ENCODE measurements around the gene ULK3.
"Not testable (repeated sequence)": the region's sequence is repeated elsewhere in the genome, so short reads cannot be mapped to it uniquely, and the experiment has no call there.

Gene ULK3

GRCh38 chr15:74842581-74843444 lies at the start of gene ULK3:
ULK3 (minus strand) TSS chr15:74843156; CDS start chr15:74843105, 51 bp downstream.
- peak; percentile 97 for DNase-seq

- DNase-seq, result no peak
Measured at GRCh38 chr15:74892313-74892712, 49.4 kb upstream of the ULK3 start.

- DNase-seq, result no peak
Measured at GRCh38 chr15:74891469-74891868, 48.5 kb upstream of the ULK3 start.

GRCh38 chr15:74890665-74890960 lies 47.7 kb upstream of the ULK3 start:
- no peak for DNase-seq

GRCh38 chr15:74889883-74890664 lies 47.1 kb upstream of the ULK3 start, which contains the start of gene MPI:
MPI (plus strand) TSS chr15:74890042; CDS start chr15:74890074, 32 bp downstream.
- DNase-seq, result peak; percentile 95

GRCh38 chr15:74889390-74889882 lies 46.5 kb upstream of the ULK3 start:
- DNase-seq, result no peak

- no peak for DNase-seq
Measured at GRCh38 chr15:74888716-74889115, 45.8 kb upstream of the ULK3 start.

- not testable (repeated sequence) for DNase-seq
Measured at GRCh38 chr15:74887537-74888193, 44.7 kb upstream of the ULK3 start.

GRCh38 chr15:74885461-74885860 lies 42.5 kb upstream of the ULK3 start:
- no peak for DNase-seq

- no peak for DNase-seq
Measured at GRCh38 chr15:74884428-74885223, 41.7 kb upstream of the ULK3 start.

GRCh38 chr15:74882528-74882927 lies 39.6 kb upstream of the ULK3 start:
- DNase-seq, result no peak

- no peak for DNase-seq
Measured at GRCh38 chr15:74878273-74878672, 35.3 kb upstream of the ULK3 start.

- peak; percentile 69 for DNase-seq
Measured at GRCh38 chr15:74873756-74874424, 30.9 kb upstream of the ULK3 start.

GRCh38 chr15:74873036-74873755 lies 30.2 kb upstream of the ULK3 start, which contains the start of gene SCAMP2:
SCAMP2 (minus strand) TSS chr15:74873365; CDS start chr15:74873255, 110 bp downstream.
- DNase-seq, result peak; percentile 96

GRCh38 chr15:74872702-74873035 lies 29.7 kb upstream of the ULK3 start:
- no peak for DNase-seq

- no peak for DNase-seq
Measured at GRCh38 chr15:74870436-74871215, 27.7 kb upstream of the ULK3 start.

- DNase-seq, result peak; percentile 71
Measured at GRCh38 chr15:74869726-74870407, 26.9 kb upstream of the ULK3 start.

GRCh38 chr15:74869372-74869725 lies 26.4 kb upstream of the ULK3 start:
- DNase-seq, result no peak

GRCh38 chr15:74868059-74868458 lies 25.1 kb upstream of the ULK3 start:
- no peak for DNase-seq

Measured in activated effector memory CD4-positive, alpha-beta T cell treated with anti-CD3 and anti-CD28 coated beads, Interleukin-2, amount 50 U/mL, for 16 hours (primary cell).